HG03565 (cell line): Measurements from ENCODE around the gene PASK.
"Not testable (repeated sequence)": the region's sequence is repeated elsewhere in the genome, so short reads cannot be mapped to it uniquely, and the experiment has no call there.

Experiments used
- ATAC-seq: cut with Tn5 transposase; IDR thresholded peaks from one replicate; pipeline ENCODE4 v1.9.1; 2021; ENCODE audit warnings: mild to moderate bottlenecking, moderate library complexity; ENCODE audit not compliant: unreplicated experiment

The PASK gene

GRCh38 chr2:241109210-241110088 lies 39.8 kb downstream of the PASK start:
- ATAC-seq = no peak

- ATAC-seq = no peak
These were observed 40.7 kb downstream of the PASK start for GRCh38 chr2:241108271-241109209.

GRCh38 chr2:241107031-241107783 lies 42.1 kb downstream of the PASK start:
- no peak for ATAC-seq

GRCh38 chr2:241105641-241106040 lies 43.6 kb downstream of the PASK start:
- ATAC-seq = no peak

GRCh38 chr2:241104611-241105010 lies 44.7 kb downstream of the PASK start:
- ATAC-seq = not testable (repeated sequence)

- no peak for ATAC-seq
These were observed 46.1 kb downstream of the PASK start for GRCh38 chr2:241103176-241103595.

- peak; percentile 75 for ATAC-seq
These were observed 47.0 kb downstream of the PASK start, which contains the start of gene MTERF4 for GRCh38 chr2:241102239-241102803. Gene MTERF4 (minus strand): TSS chr2:241102287. CDS start chr2:241102273, 14 bp downstream.

GRCh38 chr2:241099246-241099645 lies 50.0 kb downstream of the PASK start:
- no peak for ATAC-seq

- ATAC-seq = peak; percentile 40
These were observed 52.3 kb downstream of the PASK start for GRCh38 chr2:241096979-241097378.

- no peak for ATAC-seq
These were observed 53.5 kb downstream of the PASK start for GRCh38 chr2:241095594-241096290.

- ATAC-seq = no peak
These were observed 54.3 kb downstream of the PASK start for GRCh38 chr2:241094924-241095420.

GRCh38 chr2:241094172-241094571 lies 55.1 kb downstream of the PASK start:
- no peak for ATAC-seq

- ATAC-seq = not testable (repeated sequence)
These were observed 56.0 kb downstream of the PASK start for GRCh38 chr2:241093133-241093781.

GRCh38 chr2:241092677-241093076 lies 56.6 kb downstream of the PASK start:
- ATAC-seq = no peak

- ATAC-seq = no peak
These were observed 57.4 kb downstream of the PASK start for GRCh38 chr2:241091734-241092445.

GRCh38 chr2:241091201-241091600 lies 58.1 kb downstream of the PASK start:
- no peak for ATAC-seq

- no peak for ATAC-seq
These were observed 60.2 kb downstream of the PASK start for GRCh38 chr2:241088791-241089732.
